IMR-90 (cell line): Measurements from ENCODE around the gene PRKRIP1. TPM values are rescaled to one million over a fixed set of nuclear protein-coding genes. Genes with fewer than 3 reads are reported as not detected.

Source experiments
- ATAC-seq: fragments of 200-7000 bp; cut with Tn5 transposase; 2 replicates; pipeline ENCODE4 v1.9.1; 2020; ENCODE audit warnings: low read depth, mild to moderate bottlenecking, moderate library complexity
- BruUV-seq: library from RNA; stranded (reverse); fragments of 400-500 nt; replicated peaks from 2 replicates; lab custom pipeline; 2021; lab: Mats Ljungman, UMichigan
- CTCF ChIA-PET: fragments of 300-600 bp; formaldehyde crosslinking; extraction: SDS; loops from one replicate; lab custom pipeline; 2021; ENCODE audit warnings: antibody characterized with exemption; lab: Yijun Ruan, JAX
- POLR2A ChIA-PET: fragments of 300-600 bp; sonication (Branson Sonifier 250); formaldehyde crosslinking; loops from one replicate; lab custom pipeline; 2022; ENCODE audit warnings: antibody characterized with exemption; ENCODE audit not compliant: unreplicated experiment; lab: Charles Lee
- DNase-seq: peaks from one replicate; pipeline ENCODE4 v3.0.0; 2013
- H2AFZ ChIP-seq: replicated peaks from 2 replicates; pipeline ENCODE3; 2013; ENCODE audit warnings: low read length, mild to moderate bottlenecking; ENCODE audit not compliant: poor library complexity
- H2AK5ac ChIP-seq: 2 replicates; pipeline ENCODE4 v1.6.1; 2013; ENCODE audit warnings: low read depth, low read length, inconsistent platforms
- H2AK9ac ChIP-seq: replicated peaks from 2 replicates; pipeline ENCODE3; 2013; ENCODE audit warnings: mild to moderate bottlenecking, low read depth, low read length, moderate library complexity; ENCODE audit not compliant: poor library complexity
- H2BK120ac ChIP-seq: 2 replicates; pipeline ENCODE4 v1.6.1; 2013; ENCODE audit warnings: low read depth, low read length, inconsistent platforms
- H2BK15ac ChIP-seq: 3 replicates; pipeline ENCODE4 v1.6.1; 2013; ENCODE audit warnings: low read depth, low read length, inconsistent platforms
- H2BK20ac ChIP-seq: 2 replicates; pipeline ENCODE4 v1.6.1; 2013; ENCODE audit warnings: low read depth, mild to moderate bottlenecking, inconsistent platforms, low read length, moderate library complexity
- H2BK5ac ChIP-seq: 2 replicates; pipeline ENCODE4 v1.6.1; 2013; ENCODE audit warnings: mild to moderate bottlenecking, low read depth, low read length, inconsistent platforms; ENCODE audit not compliant: poor library complexity, severe bottlenecking
- H3K14ac ChIP-seq: replicated peaks from 2 replicates; pipeline ENCODE4 v1.6.1; 2013; ENCODE audit warnings: low read depth, low read length, inconsistent platforms
- H3K18ac ChIP-seq: 2 replicates; pipeline ENCODE4 v1.6.1; 2013; ENCODE audit warnings: low read depth, low read length, control low read depth
- H3K23ac ChIP-seq: 2 replicates; pipeline ENCODE4 v1.6.1; 2013; ENCODE audit warnings: low read depth, low read length, inconsistent platforms
- H3K27ac ChIP-seq: 2 replicates; pipeline ENCODE4 v1.5.1; 2013; ENCODE audit warnings: mild to moderate bottlenecking, control low read depth, low read length; ENCODE audit not compliant: insufficient read depth
- H3K27me3 ChIP-seq: 2 replicates; pipeline ENCODE4 v1.6.1; 2013; ENCODE audit warnings: low read length; ENCODE audit not compliant: control insufficient read depth, insufficient read depth
- H3K36me3 ChIP-seq: 2 replicates; pipeline ENCODE4 v1.6.1; 2013; ENCODE audit warnings: low read length, mixed read lengths; ENCODE audit not compliant: control insufficient read depth, insufficient read depth
- H3K4ac ChIP-seq: 2 replicates; pipeline ENCODE4 v1.6.1; 2013; ENCODE audit warnings: low read depth, low read length, inconsistent platforms
- H3K4me1 ChIP-seq: 2 replicates; pipeline ENCODE4 v1.6.1; 2013; ENCODE audit warnings: low read length, mixed read lengths; ENCODE audit not compliant: control insufficient read depth, insufficient read depth
- H3K4me2 ChIP-seq: 2 replicates; pipeline ENCODE4 v1.6.1; 2013; ENCODE audit warnings: low read depth, mild to moderate bottlenecking, control low read depth, low read length, moderate library complexity
- H3K4me3 ChIP-seq: 2 replicates; pipeline ENCODE4 v1.5.1; 2013; ENCODE audit warnings: low read depth, mild to moderate bottlenecking, control low read depth, low read length, moderate library complexity; ENCODE audit not compliant: insufficient read depth
- H3K56ac ChIP-seq: 2 replicates; pipeline ENCODE4 v1.6.1; 2013; ENCODE audit warnings: low read length, inconsistent platforms; ENCODE audit not compliant: insufficient read depth; ENCODE audit errors: extremely low read depth
- H3K79me1 ChIP-seq, 2 experiments: 2 replicates each; pipeline ENCODE4 v1.6.1; 2013; ENCODE audit warnings: low read length in 2 of 2, inconsistent platforms in 1 of 2, low read depth in 1 of 2
- H3K9ac ChIP-seq: 2 replicates; pipeline ENCODE4 v1.6.1; 2013; ENCODE audit warnings: low read depth, low read length, control low read depth
- H3K9me1 ChIP-seq: 2 replicates; pipeline ENCODE4 v1.6.1; 2013; ENCODE audit warnings: low read length, inconsistent platforms; ENCODE audit not compliant: insufficient read depth
- H3K9me3 ChIP-seq: 2 replicates; pipeline ENCODE4 v1.6.1; 2013; ENCODE audit warnings: low read length; ENCODE audit not compliant: control insufficient read depth, insufficient read depth
- H4K20me1 ChIP-seq: 2 replicates; pipeline ENCODE4 v1.6.1; 2013; ENCODE audit warnings: low read length, inconsistent platforms; ENCODE audit not compliant: insufficient read depth
- H4K5ac ChIP-seq: 2 replicates; pipeline ENCODE4 v1.6.1; 2013; ENCODE audit warnings: mild to moderate bottlenecking, low read depth, low read length, control low read depth
- H4K8ac ChIP-seq, 2 experiments: 2 replicates each; pipeline ENCODE4 v1.6.1; 2013; ENCODE audit warnings: low read depth in 2 of 2, low read length in 2 of 2, control low read depth in 1 of 2, inconsistent platforms in 1 of 2
- H4K91ac ChIP-seq: 2 replicates; pipeline ENCODE4 v1.6.1; 2013; ENCODE audit warnings: low read depth, low read length, inconsistent platforms; ENCODE audit not compliant: insufficient read depth
- BHLHE40 ChIP-seq: fragments of 150-350 bp; IDR thresholded peaks from 2 replicates; pipeline ENCODE4 v1.6.1; 2016; ENCODE audit warnings: mild to moderate bottlenecking, low read depth, low read length
- CHD1 ChIP-seq: IDR thresholded peaks from 2 replicates; pipeline ENCODE4 v1.6.1; 2012; ENCODE audit warnings: low read depth, low read length, improper control_type of control experiment
- CTCF ChIP-seq: conservative IDR thresholded peaks from 2 replicates; pipeline ENCODE4 v1.5.1; 2012; ENCODE audit warnings: mild to moderate bottlenecking, low read depth, low read length, improper control_type of control experiment
- FOS ChIP-seq: fragments of 150-350 bp; IDR thresholded peaks from 2 replicates; pipeline ENCODE4 v1.6.1; 2016; ENCODE audit warnings: low read depth, low read length
- RCOR1 ChIP-seq: IDR thresholded peaks from 2 replicates; pipeline ENCODE4 v1.6.1; 2012; ENCODE audit warnings: mild to moderate bottlenecking, low read length, improper control_type of control experiment; ENCODE audit not compliant: insufficient replicate concordance
- WGBS, 2 experiments: methylation state at CpG; one replicate each; pipeline versions ENCODE4 v1.1.5 to v1.1.7; 2013; ENCODE audit warnings: missing lambda C conversion rate in 2 of 2; ENCODE audit not compliant: insufficient read length in 1 of 2; ENCODE audit errors: extremely low coverage in 2 of 2; 5-methylcytosine and 5-hydroxymethylcytosine counted together
- dilution Hi-C: fragments of 300-500 bp; cut with HindIII; formaldehyde crosslinking; loops from one replicate; pipeline ENCODE4 v1.14.3; 2018; ENCODE audit warnings: low sequenced_read_pairs; ENCODE audit not compliant: unreplicated experiment
- in situ Hi-C: fragments of 300-500 bp; cut with MboI; formaldehyde crosslinking; loops from 3 replicates; pipeline ENCODE4 v1.14.3; 2019; ENCODE audit warnings: low sequenced_read_pairs, inconsistent platforms, mixed read lengths
- intact Hi-C: fragments of 100-400 bp; cut with micrococcal nuclease; formaldehyde crosslinking; loops from 2 replicates; pipeline ENCODE4 v1.10.0; 2022
- polyA plus RNA-seq, 3 experiments: library from polyadenylated mRNA; depleted of rRNA; stranded (reverse); fragments of >200 nt; gene quantifications; 2 replicates each; pipeline ENCODE4 v1.2.3, GENCODE V29; 2012; ENCODE audit warnings: low replicate concordance in 1 of 3
- total RNA-seq: library from RNA; depleted of rRNA; stranded (reverse); fragments of >200 nt; gene quantifications from 2 replicates; pipeline ENCODE4 v1.2.3, GENCODE V29; 2012
- TF ChIP-seq, protein P1 (sequence below): fragments of 150-350 bp; IDR thresholded peaks from 2 replicates; pipeline ENCODE4 v1.6.1; 2016; ENCODE audit warnings: low read depth, mild to moderate bottlenecking, low read length, moderate library complexity, borderline replicate concordance

Gene PRKRIP1
- total and polyA plus RNA-seq, 2 of the 4 experiments (the other 2 are of a cell fraction): 6.5 to 21.6 TPM

- H3K4me2 ChIP-seq: no peak overlapping the region
- H3K23ac ChIP-seq: no peak overlapping the region
- H4K8ac ChIP-seq: no peak overlapping the region
- no peak overlapping the region for H4K91ac ChIP-seq
- no peak overlapping the region for H3K56ac ChIP-seq
- H4K5ac ChIP-seq: no peak overlapping the region
- no peak overlapping the region for H2BK15ac ChIP-seq
- H4K20me1 ChIP-seq: peaks cover 13% of the 10 kb centered on the region
- peaks cover 31 to 59% of the 10 kb centered on the region in 2 experiments for H3K79me1 ChIP-seq
- no peak overlapping the region for H3K14ac ChIP-seq
- H3K18ac ChIP-seq: no peak overlapping the region
- DNase-seq: no peak
- no peak overlapping the region for H2BK5ac ChIP-seq
- H3K27me3 ChIP-seq: no peaks in the 10 kb centered on the region
- no peak overlapping the region for H2AFZ ChIP-seq
- CTCF ChIA-PET: no interaction called here
- no peak for ATAC-seq
- H3K9me3 ChIP-seq: no peaks in the 10 kb centered on the region
- no peak overlapping the region for H3K9ac ChIP-seq
- H2AK9ac ChIP-seq: no peak overlapping the region
- no peak overlapping the region for H3K4ac ChIP-seq
- dilution Hi-C loops: no loop called here
- TF ChIP-seq BHLHE40: no peak
- TF ChIP-seq RCOR1: no peak
- no peak for TF ChIP-seq FOS
- TF ChIP-seq CTCF: no peak
- TF ChIP-seq, protein P1, sequence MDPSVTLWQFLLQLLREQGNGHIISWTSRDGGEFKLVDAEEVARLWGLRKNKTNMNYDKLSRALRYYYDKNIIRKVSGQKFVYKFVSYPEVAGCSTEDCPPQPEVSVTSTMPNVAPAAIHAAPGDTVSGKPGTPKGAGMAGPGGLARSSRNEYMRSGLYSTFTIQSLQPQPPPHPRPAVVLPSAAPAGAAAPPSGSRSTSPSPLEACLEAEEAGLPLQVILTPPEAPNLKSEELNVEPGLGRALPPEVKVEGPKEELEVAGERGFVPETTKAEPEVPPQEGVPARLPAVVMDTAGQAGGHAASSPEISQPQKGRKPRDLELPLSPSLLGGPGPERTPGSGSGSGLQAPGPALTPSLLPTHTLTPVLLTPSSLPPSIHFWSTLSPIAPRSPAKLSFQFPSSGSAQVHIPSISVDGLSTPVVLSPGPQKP: no peak
- no peak for TF ChIP-seq CHD1
- in situ Hi-C loops: no loop called here
- 88% methylated on average over 5 of the region's 6 CpGs; no CpG with 5 or more reads in 1 of the 2 experiments for WGBS, 2 experiments
- no peak overlapping the region for H3K4me3 ChIP-seq
- H2AK5ac ChIP-seq: no peak overlapping the region
- no peak overlapping the region for H2BK120ac ChIP-seq
- H3K27ac ChIP-seq: no peak overlapping the region
- no peak overlapping the region for H2BK20ac ChIP-seq
- POLR2A ChIA-PET: no interaction called here
- H3K9me1 ChIP-seq: no peaks in the 10 kb centered on the region
- H3K4me1 ChIP-seq: no peaks in the 10 kb centered on the region
- peaks cover 59% of the 10 kb centered on the region for H3K36me3 ChIP-seq
- intact Hi-C loops: no loop called here
- BruUV-seq: no TSS peak
These were observed 14.0 kb downstream of the PRKRIP1 start for GRCh38 chr7:102410123-102410522.
